Ascending aorta (tissue), 2 donors: Measurements from ENCODE around the gene SH2D5. TPM values are rescaled to one million over a fixed set of nuclear protein-coding genes. Genes with fewer than 3 reads are reported as not detected.

ENCODE experiments used
- DNase-seq, 2 donors: peaks; one replicate each; pipeline ENCODE4 v3.0.0-alpha.2; 2019; ENCODE audit warnings: low spot score in 2 of 2
- H3K27ac ChIP-seq, 2 donors: fragments of 200-600 bp; sonication (generic); one replicate each; pipeline ENCODE4 v1.5.1; 2016 to 2017; ENCODE audit warnings: mild to moderate bottlenecking in 1 of 2
- H3K27me3 ChIP-seq: fragments of 200-600 bp; sonication (generic); one replicate; pipeline ENCODE4 v1.5.1; 2017
- H3K36me3 ChIP-seq, 2 donors: fragments of 200-600 bp; sonication (generic); one replicate each; pipeline ENCODE4 v1.5.1; 2016
- H3K4me1 ChIP-seq, 2 donors: fragments of 200-600 bp; sonication (generic); one replicate each; pipeline ENCODE4 v1.5.1; 2016 to 2017; ENCODE audit warnings: mild to moderate bottlenecking in 1 of 2
- H3K4me3 ChIP-seq, 2 donors: fragments of 200-600 bp; sonication (generic); one replicate each; pipeline ENCODE4 v1.5.1; 2016 to 2017; ENCODE audit warnings: mild to moderate bottlenecking in 1 of 2
- H3K9me3 ChIP-seq, 2 donors: fragments of 200-600 bp; sonication (generic); one replicate each; pipeline ENCODE4 v1.5.1; 2016
- CTCF ChIP-seq, 3 experiments: fragments of 200-600 bp in 2 of 3; fragments of 450-650 bp in 1 of 3; sonication (generic) in 2 of 3; IDR thresholded peaks; one replicate each; pipeline ENCODE4 v1.5.1; 2016 to 2019; ENCODE audit warnings: antibody characterized with exemption in 3 of 3, mild to moderate bottlenecking in 1 of 3, moderate library complexity in 1 of 3
- intact Hi-C: fragments of 100-400 bp; cut with DNase I; formaldehyde crosslinking; loops from one replicate; pipeline ENCODE4 v1.15.1; 2023
- total RNA-seq: library from RNA; depleted of rRNA; stranded (reverse); fragments of >200 nt; gene quantifications from one replicate; pipeline ENCODE4 v1.1.0, GENCODE V29; 2016

Gene SH2D5
- total RNA-seq, 1 donor from 2014 or later: not detected

GRCh38 chr1:20708057-20708456, 24.4 kb downstream of the SH2D5 start:
- Histone ChIP-seq H3K27me3 (no peaks in the 10 kb centered on the region), H3K4me1 (no peaks in the 10 kb centered on the region), H3K4me3 (no peak overlapping the region), H3K9me3 (no peaks in the 10 kb centered on the region), H3K27ac (no peak overlapping the region), H3K36me3 (no peaks in the 10 kb centered on the region)
- intact Hi-C loops: no loop called here
- no peak for TF ChIP-seq CTCF (IDR thresholded peaks at IDR 0.05)
- DNase-seq: no peak

GRCh38 chr1:20706841-20707240, 25.7 kb downstream of the SH2D5 start:
- DNase-seq: no peak
- Histone ChIP-seq H3K4me1 (no peaks in the 10 kb centered on the region), H3K4me3 (no peak overlapping the region), H3K27ac (no peak overlapping the region), H3K27me3 (no peaks in the 10 kb centered on the region), H3K36me3 (no peaks in the 10 kb centered on the region), H3K9me3 (no peaks in the 10 kb centered on the region)
- intact Hi-C loops: no loop called here
- TF ChIP-seq CTCF (IDR thresholded peaks at IDR 0.05): no peak

- H3K36me3 ChIP-seq: no peaks in the 10 kb centered on the region
- H3K4me3 ChIP-seq: no peak overlapping the region
- no peaks in the 10 kb centered on the region for H3K9me3 ChIP-seq
- TF ChIP-seq CTCF (IDR thresholded peaks at IDR 0.05): no peak
- no peaks in the 10 kb centered on the region for H3K27me3 ChIP-seq
- DNase-seq: no peak
- no peak overlapping the region for H3K27ac ChIP-seq
- H3K4me1 ChIP-seq: no peaks in the 10 kb centered on the region
- intact Hi-C loops: no loop called here
Measured at GRCh38 chr1:20705203-20705755, 27.2 kb downstream of the SH2D5 start.

- no peaks in the 10 kb centered on the region for H3K4me1 ChIP-seq
- H3K9me3 ChIP-seq: no peaks in the 10 kb centered on the region
- H3K36me3 ChIP-seq: no peaks in the 10 kb centered on the region
- no peak overlapping the region for H3K4me3 ChIP-seq
- TF ChIP-seq CTCF (IDR thresholded peaks at IDR 0.05): no peak
- no peak for DNase-seq
- intact Hi-C loops: no loop called here
- H3K27ac ChIP-seq: no peak overlapping the region
- no peaks in the 10 kb centered on the region for H3K27me3 ChIP-seq
Measured at GRCh38 chr1:20704390-20705202, 27.9 kb downstream of the SH2D5 start.

GRCh38 chr1:20703124-20703756, 29.3 kb downstream of the SH2D5 start:
- H3K4me1 ChIP-seq: no peaks in the 10 kb centered on the region
- H3K36me3 ChIP-seq: no peaks in the 10 kb centered on the region
- no peak for TF ChIP-seq CTCF (IDR thresholded peaks at IDR 0.05)
- no peak for DNase-seq
- H3K4me3 ChIP-seq: no peak overlapping the region
- no peak overlapping the region for H3K27ac ChIP-seq
- H3K9me3 ChIP-seq: no peaks in the 10 kb centered on the region
- no peaks in the 10 kb centered on the region for H3K27me3 ChIP-seq
- intact Hi-C loops: no loop called here
